Endothelial cell (in vitro differentiated cells): ENCODE data around the gene PRRG1. TPM values are rescaled to one million over a fixed set of nuclear protein-coding genes. Genes with fewer than 3 reads are reported as not detected.

Experiments used
- DNase-seq: peaks from one replicate; pipeline ENCODE4 v3.0.0; 2021; ENCODE audit warnings: low spot score
- H3K27ac Mint-ChIP-seq: one replicate; pipeline ENCODE4 v1.8.0; 2021; ENCODE audit warnings: mixed read lengths, inconsistent platforms; ENCODE audit not compliant: unreplicated experiment
- H3K27me3 Mint-ChIP-seq: one replicate; pipeline ENCODE4 v1.8.0; 2021; ENCODE audit warnings: mild to moderate bottlenecking, moderate library complexity, mixed read lengths, inconsistent platforms; ENCODE audit not compliant: unreplicated experiment
- H3K36me3 Mint-ChIP-seq: one replicate; pipeline ENCODE4 v1.8.0; 2021; ENCODE audit warnings: mild to moderate bottlenecking, low read depth, mixed read lengths, inconsistent platforms; ENCODE audit not compliant: unreplicated experiment
- H3K4me1 Mint-ChIP-seq: one replicate; pipeline ENCODE4 v1.8.0; 2021; ENCODE audit warnings: mild to moderate bottlenecking, mixed read lengths, inconsistent platforms; ENCODE audit not compliant: unreplicated experiment
- H3K4me3 Mint-ChIP-seq: one replicate; pipeline ENCODE4 v1.8.0; 2021; ENCODE audit warnings: mild to moderate bottlenecking, mixed read lengths, inconsistent platforms; ENCODE audit not compliant: unreplicated experiment
- H3K9me3 Mint-ChIP-seq: one replicate; pipeline ENCODE4 v1.8.0; 2021; ENCODE audit warnings: mixed read lengths, inconsistent platforms; ENCODE audit not compliant: unreplicated experiment
- CTCF ChIP-seq: fragments of 200-600 bp; sonication (generic); IDR thresholded peaks from one replicate; pipeline ENCODE4 v1.5.0; 2021; ENCODE audit warnings: antibody characterized with exemption; ENCODE audit not compliant: unreplicated experiment
- total RNA-seq: library from RNA; stranded (reverse); fragmentation: NEBNext Ultra II Directional; extraction: Animal tissue kit (Norgen Biotek cat#: 25700); gene quantifications from one replicate; pipeline ENCODE4 v1.2.1, GENCODE V29; 2021; ENCODE audit not compliant: unreplicated experiment

Gene PRRG1
- total RNA-seq, 1 donor from 2014 or later = 16.5 TPM

DNA sequence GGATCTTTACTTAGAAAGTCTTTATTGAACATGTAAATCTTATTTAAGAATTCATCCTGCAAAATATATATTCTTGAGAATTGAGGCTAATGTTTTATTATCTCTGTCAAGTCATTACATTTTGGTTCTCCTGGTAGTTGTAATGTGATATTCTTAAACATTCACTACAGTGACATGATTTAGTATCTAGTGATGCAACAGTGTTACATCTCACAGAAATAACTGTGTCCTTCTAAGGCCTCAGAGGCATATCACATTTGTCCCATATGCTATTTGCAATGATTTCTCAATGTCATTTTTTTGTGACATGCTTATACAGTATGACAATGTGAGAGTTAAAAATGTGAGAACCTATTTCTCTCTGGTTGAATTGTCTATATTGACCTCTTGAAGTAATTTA is 34.1 kb downstream of the PRRG1 start:
- H3K4me1 Mint-ChIP-seq = peaks cover 5% of the 10 kb centered on the region
- no peak for DNase-seq
- no peaks in the 10 kb centered on the region for H3K27me3 Mint-ChIP-seq
- no peak overlapping the region for H3K4me3 Mint-ChIP-seq
- TF ChIP-seq CTCF = no peak
- no peak overlapping the region for H3K27ac Mint-ChIP-seq
- peaks cover 8% of the 10 kb centered on the region for H3K36me3 Mint-ChIP-seq
- no peaks in the 10 kb centered on the region for H3K9me3 Mint-ChIP-seq

DNA sequence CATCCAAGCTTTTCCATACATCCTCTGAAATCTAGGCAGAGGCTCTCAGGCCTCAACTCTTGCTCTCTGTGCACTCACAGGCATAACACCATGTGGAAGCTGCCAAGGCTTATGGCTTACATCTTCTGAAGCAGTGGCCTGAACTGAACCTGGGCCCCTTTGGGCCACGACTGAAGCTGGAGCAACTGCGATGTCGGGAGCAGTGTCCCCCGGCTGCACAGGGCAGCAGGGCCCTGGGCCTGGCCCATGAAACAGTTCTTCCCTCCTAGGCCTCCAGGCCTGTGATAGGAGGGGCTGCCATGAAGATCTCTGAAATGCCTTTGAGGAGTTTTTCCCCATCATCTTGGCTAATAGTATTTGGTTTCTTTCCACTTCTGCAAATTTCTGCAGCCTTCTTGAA is 39.2 kb downstream of the PRRG1 start:
- Mint-ChIP-seq H3K27me3 (no peaks in the 10 kb centered on the region), H3K4me1 (no peaks in the 10 kb centered on the region), H3K4me3 (no peak overlapping the region), H3K36me3 (peaks cover 21% of the 10 kb centered on the region), H3K27ac (no peak overlapping the region), H3K9me3 (no peaks in the 10 kb centered on the region)
- no peak for DNase-seq
- no peak for TF ChIP-seq CTCF

- no peak for TF ChIP-seq CTCF
- DNase-seq = no peak
- Mint-ChIP-seq H3K36me3 (peaks cover 3% of the 10 kb centered on the region), H3K9me3 (no peaks in the 10 kb centered on the region), H3K27ac (no peak overlapping the region), H3K4me3 (no peak overlapping the region), H3K27me3 (no peaks in the 10 kb centered on the region), H3K4me1 (peaks cover 2% of the 10 kb centered on the region)
These were observed 56.8 kb downstream of the PRRG1 start for GRCh38 chrX:37405956-37406355.

- Mint-ChIP-seq H3K27me3 (no peaks in the 10 kb centered on the region), H3K27ac (no peak overlapping the region), H3K9me3 (no peaks in the 10 kb centered on the region), H3K36me3 (peaks cover 3% of the 10 kb centered on the region), H3K4me1 (peaks cover 2% of the 10 kb centered on the region), H3K4me3 (no peak overlapping the region)
- DNase-seq = no peak
- TF ChIP-seq CTCF = no peak
These were observed 58.6 kb downstream of the PRRG1 start for GRCh38 chrX:37407736-37408135.

DNA sequence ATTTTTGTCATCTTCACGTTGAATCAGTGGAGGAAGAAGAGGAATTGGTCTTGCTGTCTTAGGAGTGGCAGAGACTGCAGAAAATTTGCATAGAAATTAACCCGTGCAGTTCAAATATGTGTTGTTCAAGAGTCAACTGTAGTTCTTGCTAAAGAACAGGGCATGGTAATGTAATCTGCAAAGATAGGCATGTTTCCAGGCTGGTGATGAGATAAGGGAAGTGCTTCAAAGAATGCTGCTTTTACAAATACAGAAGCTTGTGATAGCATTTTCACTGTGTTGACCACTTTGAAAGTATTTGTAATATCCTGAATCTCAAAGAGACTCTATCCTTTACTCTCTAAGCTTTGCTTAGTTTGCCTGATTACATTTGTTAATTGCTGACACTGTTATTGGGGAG is 60.1 kb downstream of the PRRG1 start:
- DNase-seq = no peak

More for the DNA sequence above, 60.1 kb downstream of the PRRG1 start:
- Mint-ChIP-seq H3K4me3 (no peak overlapping the region), H3K4me1 (peaks cover 2% of the 10 kb centered on the region), H3K36me3 (peaks cover 3% of the 10 kb centered on the region), H3K27me3 (no peaks in the 10 kb centered on the region), H3K9me3 (no peaks in the 10 kb centered on the region), H3K27ac (no peak overlapping the region)
- TF ChIP-seq CTCF = no peak
